ENCODE data around the gene PIP4K2A. TPM values are rescaled to one million over a fixed set of nuclear protein-coding genes. Genes with fewer than 3 reads are reported as not detected.

Gene PIP4K2A
- total RNA-seq, 1 donor from 2014 or later = 102 TPM

- peak overlapping the region; percentile 49 for H3K4me3 Mint-ChIP-seq
- H3K4me1 Mint-ChIP-seq = peaks cover 92% of the 10 kb centered on the region
- CTCF ChIA-PET = interaction anchor here (1.0 to 1.4 kb wide), 2 partner anchors 19 to 56 kb away, joined by 3 to 4 read pairs; no protein-coding TSS in a partner anchor
- peaks cover 21% of the 10 kb centered on the region for H3K36me3 Mint-ChIP-seq (ENCODE audit: low read depth)
- no peak for DNase-seq
- POLR2A ChIA-PET = interaction anchor here (0.6 to 2.3 kb wide), 17 partner anchors 9 to 359 kb away, joined by 3 to 19 read pairs (median 3); no protein-coding TSS in a partner anchor
- no peaks in the 10 kb centered on the region for H3K9me3 Mint-ChIP-seq
- TF ChIP-seq CTCF (IDR thresholded peaks at IDR 0.05) = no peak
- peak overlapping the region; percentile 79 for H3K27ac Mint-ChIP-seq
- intact Hi-C loops (cut with micrococcal nuclease) = loop anchor here (1.0 to 2.0 kb wide), 3 partner anchors 9 to 74 kb away; no protein-coding TSS in a partner anchor
- ATAC-seq (ENCODE audit: low read depth) = peak; percentile 74
- H3K27me3 Mint-ChIP-seq = no peaks in the 10 kb centered on the region
Observed at GRCh38 chr10:22704471-22704911, 9.9 kb downstream of the PIP4K2A start.

GRCh38 chr10:22702348-22702747 lies 12.0 kb downstream of the PIP4K2A start:
- H3K27me3 Mint-ChIP-seq = no peaks in the 10 kb centered on the region
- peaks cover 18% of the 10 kb centered on the region for H3K36me3 Mint-ChIP-seq (ENCODE audit: low read depth)
- intact Hi-C loops (cut with micrococcal nuclease) = no loop called here
- TF ChIP-seq CTCF (IDR thresholded peaks at IDR 0.05) = no peak
- CTCF ChIA-PET = interaction anchor here (2.4 kb wide), 1 partner anchor 11 kb away, joined by 7 read pairs; no protein-coding TSS in a partner anchor
- H3K9me3 Mint-ChIP-seq = no peaks in the 10 kb centered on the region
- ATAC-seq (ENCODE audit: low read depth) (no peak), DNase-seq (no peak)
- H3K4me3 Mint-ChIP-seq = no peak overlapping the region
- H3K4me1 Mint-ChIP-seq = peaks cover 82% of the 10 kb centered on the region
- peak overlapping the region; percentile 10 for H3K27ac Mint-ChIP-seq
- POLR2A ChIA-PET = no interaction called here

GRCh38 chr10:22701132-22701826 lies 13.1 kb downstream of the PIP4K2A start:
- TF ChIP-seq CTCF (IDR thresholded peaks at IDR 0.05) = no peak
- CTCF ChIA-PET = interaction anchor here (2.4 kb wide), 1 partner anchor 10 kb away, joined by 7 read pairs; no protein-coding TSS in a partner anchor
- Mint-ChIP-seq H3K4me1 (peaks cover 79% of the 10 kb centered on the region), H3K9me3 (no peaks in the 10 kb centered on the region), H3K4me3 (peak overlapping the region; percentile 4), H3K27ac (peak overlapping the region; percentile 21), H3K27me3 (no peaks in the 10 kb centered on the region), H3K36me3 (ENCODE audit: low read depth) (peaks cover 19% of the 10 kb centered on the region)
- POLR2A ChIA-PET = interaction anchor here (0.7 to 1.6 kb wide), 3 partner anchors 10 to 18 kb away, joined by 3 to 6 read pairs (median 4); no protein-coding TSS in a partner anchor
- intact Hi-C loops (cut with micrococcal nuclease) = loop anchor here (1.0 to 2.0 kb wide), 3 partner anchors 8 to 42 kb away; no protein-coding TSS in a partner anchor
- DNase-seq (no peak), ATAC-seq (ENCODE audit: low read depth) (no peak)

GRCh38 chr10:22700489-22700888 lies 13.9 kb downstream of the PIP4K2A start:
- ATAC-seq (ENCODE audit: low read depth) (no peak), DNase-seq (no peak)
- Mint-ChIP-seq H3K27ac (peak overlapping the region; percentile 56), H3K4me1 (peaks cover 79% of the 10 kb centered on the region), H3K9me3 (no peaks in the 10 kb centered on the region), H3K36me3 (ENCODE audit: low read depth) (peaks cover 14% of the 10 kb centered on the region), H3K4me3 (no peak overlapping the region), H3K27me3 (no peaks in the 10 kb centered on the region)
- intact Hi-C loops (cut with micrococcal nuclease) = loop anchor here (2.0 kb wide), 2 partner anchors 16 to 42 kb away; no protein-coding TSS in a partner anchor
- CTCF ChIA-PET = interaction anchor here (2.4 kb wide), 1 partner anchor 9 kb away, joined by 7 read pairs; no protein-coding TSS in a partner anchor
- TF ChIP-seq CTCF (IDR thresholded peaks at IDR 0.05) = no peak
- POLR2A ChIA-PET = interaction anchor here (0.6 to 1.6 kb wide), 3 partner anchors 10 to 70 kb away, joined by 4 to 7 read pairs (median 6); no protein-coding TSS in a partner anchor

- H3K4me1 Mint-ChIP-seq = peaks cover 78% of the 10 kb centered on the region
- intact Hi-C loops (cut with micrococcal nuclease) = loop anchor here (2.0 kb wide), 2 partner anchors 15 to 41 kb away; no protein-coding TSS in a partner anchor
- TF ChIP-seq CTCF (IDR thresholded peaks at IDR 0.05) = no peak
- H3K27ac Mint-ChIP-seq = peak overlapping the region; percentile 56
- H3K9me3 Mint-ChIP-seq = no peaks in the 10 kb centered on the region
- ChIA-PET CTCF (interaction anchor here (0.7 to 0.9 kb wide), 2 partner anchors 16 to 375 kb away, joined by 3 read pairs; no protein-coding TSS in a partner anchor), POLR2A (interaction anchor here (0.6 kb wide), 1 partner anchor 70 kb away, joined by 7 read pairs; no protein-coding TSS in a partner anchor)
- H3K4me3 Mint-ChIP-seq = no peak overlapping the region
- ATAC-seq (ENCODE audit: low read depth) (no peak), DNase-seq (no peak)
- H3K36me3 Mint-ChIP-seq (ENCODE audit: low read depth) = peaks cover 14% of the 10 kb centered on the region
- H3K27me3 Mint-ChIP-seq = no peaks in the 10 kb centered on the region
Observed at GRCh38 chr10:22699976-22700375, 14.4 kb downstream of the PIP4K2A start.
